ENCODE measurements around the gene SMIM41.

The SMIM41 gene

DNA sequence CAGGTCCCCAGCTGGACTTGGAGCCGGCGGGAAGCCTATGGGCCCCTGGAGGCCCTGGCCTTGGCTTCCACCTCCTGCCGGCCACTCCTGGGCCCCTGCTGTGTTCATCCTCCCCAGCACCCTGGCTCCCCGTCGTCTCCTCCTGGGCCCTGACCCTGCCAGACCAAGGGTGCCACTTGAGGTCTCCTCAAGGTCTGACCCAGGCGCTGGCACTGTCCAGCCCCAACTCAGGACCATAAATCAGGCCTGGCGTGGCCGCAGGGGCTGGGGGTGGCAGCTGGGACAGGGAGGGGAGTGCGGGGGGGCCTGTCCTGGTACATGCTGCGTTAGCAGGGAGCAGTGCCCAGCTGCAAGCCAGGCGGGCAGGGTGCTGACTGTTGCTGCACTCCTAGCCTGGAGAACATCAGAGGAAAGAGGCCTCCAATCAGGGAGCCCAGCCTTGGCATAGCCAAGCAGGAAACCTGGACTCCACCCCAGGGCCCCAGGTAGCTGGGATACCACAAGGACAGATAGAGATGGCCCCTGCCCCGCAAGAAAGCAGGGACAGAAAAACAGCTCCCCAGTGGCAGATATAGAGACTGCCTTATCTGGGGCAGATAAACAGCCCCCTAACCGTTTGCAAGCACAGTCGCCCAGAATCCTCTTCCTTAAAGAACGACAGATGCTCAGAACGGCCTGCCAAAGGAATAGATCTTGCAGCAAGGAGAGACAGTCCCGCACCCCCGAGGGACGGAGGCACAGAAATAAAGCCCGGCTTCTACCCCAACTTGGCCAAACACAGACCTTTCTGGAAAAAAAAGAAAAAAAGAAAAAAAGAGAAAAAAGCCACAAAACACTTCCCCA is 16.2 kb upstream of the SMIM41 start:
- no peak for DNase-seq (ENCODE audit: low read depth in 3 of 3, low spot score in 1 of 3)

- DNase-seq (ENCODE audit: low read depth in 3 of 3, low spot score in 1 of 3), result no peak
Measured at GRCh38 chr12:52063981-52064649, 15.4 kb upstream of the SMIM41 start.

DNA sequence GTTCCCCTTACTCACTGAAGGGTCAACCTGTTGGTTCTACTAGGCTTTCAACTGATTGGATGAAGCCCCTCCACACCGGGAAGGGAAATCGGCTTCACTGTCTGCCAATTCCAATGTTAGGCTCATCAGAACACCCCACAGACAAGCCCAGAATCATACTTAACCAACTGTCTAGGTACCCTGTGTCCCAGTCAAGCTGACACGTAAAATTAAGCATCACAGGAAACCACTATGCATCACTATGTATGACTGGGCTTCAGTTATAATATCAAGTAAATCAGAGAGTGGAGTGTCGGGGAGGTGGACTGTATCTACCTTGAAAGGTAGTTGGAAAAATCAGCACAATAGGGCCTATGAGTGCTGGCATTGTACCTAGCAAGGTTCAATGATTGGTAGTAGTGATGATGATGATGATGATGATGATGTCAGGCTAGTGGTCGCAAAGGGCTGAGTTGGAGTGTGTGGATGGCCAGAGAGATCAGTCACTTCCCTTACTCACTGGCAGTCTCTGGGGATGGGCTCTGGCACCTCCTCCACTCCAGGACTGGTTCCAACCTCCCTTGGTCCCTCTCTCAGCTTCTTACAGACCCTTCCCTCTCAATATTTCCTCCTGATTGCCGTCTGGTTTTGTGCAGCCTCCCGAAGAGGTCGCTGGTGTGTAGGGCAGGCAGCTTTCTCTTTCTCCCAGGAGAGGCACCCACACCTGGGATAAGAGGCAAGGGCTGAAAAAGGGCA is 13.0 kb upstream of the SMIM41 start:
- no peak for DNase-seq (ENCODE audit: low read depth in 3 of 3, low spot score in 1 of 3)

- DNase-seq (ENCODE audit: low read depth in 3 of 3, low spot score in 1 of 3), result no peak
Measured at GRCh38 chr12:52067081-52067374, 12.5 kb upstream of the SMIM41 start.

DNA sequence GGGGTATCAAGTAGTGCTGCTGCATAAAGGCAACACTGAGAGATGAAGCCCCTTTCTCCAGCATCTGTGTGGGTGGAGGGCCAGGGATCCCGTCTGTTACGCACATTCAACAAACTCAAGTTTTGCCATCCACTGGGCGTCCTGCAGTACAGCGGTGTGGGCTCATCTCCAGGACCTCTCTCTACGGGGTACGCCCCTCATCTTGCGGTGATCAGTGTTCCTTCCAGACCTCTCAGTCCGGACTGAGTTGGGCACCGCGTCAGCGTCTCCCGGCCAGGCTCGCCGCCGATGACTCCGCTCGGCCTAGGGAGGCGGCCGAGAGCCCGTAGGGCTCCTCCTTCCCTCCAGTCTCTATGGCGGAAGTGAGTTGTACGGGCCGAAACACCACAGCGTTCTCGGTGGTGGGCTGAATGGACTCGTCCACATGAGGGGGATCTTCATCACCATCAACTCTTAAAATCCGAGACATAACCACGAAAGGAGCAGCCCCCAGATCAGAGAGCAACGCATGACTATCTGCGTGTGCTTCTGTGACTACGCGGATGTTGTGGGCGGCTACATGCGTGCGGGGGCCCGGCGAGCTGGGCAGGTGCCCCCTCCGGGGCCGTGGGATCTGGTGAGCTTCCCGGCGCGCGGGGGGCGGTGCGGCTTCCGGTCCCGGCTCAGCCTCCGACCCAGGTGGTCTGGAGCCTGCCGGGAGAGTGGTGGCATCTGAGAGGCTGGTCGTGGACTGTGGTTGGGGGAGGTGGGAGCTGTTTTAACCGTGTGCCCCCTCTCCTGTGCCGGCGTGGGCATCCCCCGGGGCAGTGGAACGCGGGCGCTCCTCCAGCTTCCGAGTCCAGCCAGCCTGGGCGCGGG is 9.9 kb upstream of the SMIM41 start, which contains the start of gene ATG101:
ATG101 (plus strand) TSS at position 652 of the 858 bp plus-strand sequence. CDS start 3,673 bp downstream, outside the sequence.
- peak in 2 of 3 donors; percentile 72 to 73 for DNase-seq (ENCODE audit: low read depth in 3 of 3, low spot score in 1 of 3)

DNA sequence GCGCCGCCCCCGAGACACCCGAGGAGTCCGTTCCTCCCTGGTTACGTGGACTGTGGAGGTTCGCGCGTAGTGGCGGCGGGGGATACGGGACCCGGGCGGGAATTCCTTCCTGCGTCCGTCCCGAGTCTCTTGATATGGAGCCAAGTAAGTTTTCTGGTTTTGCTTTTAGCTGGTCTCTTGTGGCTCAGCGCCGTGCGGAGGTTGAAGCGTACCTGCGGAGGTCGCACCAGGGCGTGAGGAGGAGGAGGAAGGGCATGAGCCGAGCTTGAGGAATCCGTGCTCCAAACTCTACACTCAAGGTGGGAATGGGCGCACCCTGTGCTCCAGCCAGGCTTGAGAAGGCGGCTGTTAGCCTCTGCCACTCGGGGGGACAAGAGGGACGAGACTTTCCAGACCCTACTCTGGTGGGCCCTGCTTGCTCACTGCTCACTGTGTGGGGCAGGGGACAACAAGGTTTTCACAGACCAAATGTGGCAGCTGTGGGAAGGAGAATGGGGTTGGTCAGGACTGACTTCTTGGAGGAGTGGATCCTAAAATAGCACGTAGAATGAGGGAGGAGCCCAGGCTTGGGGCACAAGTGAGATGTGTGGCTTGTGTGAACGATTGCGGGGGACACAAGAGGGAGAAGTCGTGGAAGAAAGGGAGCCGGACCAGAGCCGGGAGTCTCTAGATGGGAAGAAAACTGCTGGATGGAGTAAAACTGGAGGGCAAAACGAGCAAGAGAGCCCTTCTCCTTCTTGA is 9.1 kb upstream of the SMIM41 start:
- DNase-seq (ENCODE audit: low read depth in 3 of 3, low spot score in 1 of 3), result no peak

GRCh38 chr12:52073531-52074381 is 5.7 kb upstream of the SMIM41 start:
- DNase-seq (ENCODE audit: low read depth in 3 of 3, low spot score in 1 of 3), result no peak

- no peak for DNase-seq (ENCODE audit: low read depth in 3 of 3, low spot score in 1 of 3)
Measured at GRCh38 chr12:52074971-52075724, 4.4 kb upstream of the SMIM41 start.

DNA sequence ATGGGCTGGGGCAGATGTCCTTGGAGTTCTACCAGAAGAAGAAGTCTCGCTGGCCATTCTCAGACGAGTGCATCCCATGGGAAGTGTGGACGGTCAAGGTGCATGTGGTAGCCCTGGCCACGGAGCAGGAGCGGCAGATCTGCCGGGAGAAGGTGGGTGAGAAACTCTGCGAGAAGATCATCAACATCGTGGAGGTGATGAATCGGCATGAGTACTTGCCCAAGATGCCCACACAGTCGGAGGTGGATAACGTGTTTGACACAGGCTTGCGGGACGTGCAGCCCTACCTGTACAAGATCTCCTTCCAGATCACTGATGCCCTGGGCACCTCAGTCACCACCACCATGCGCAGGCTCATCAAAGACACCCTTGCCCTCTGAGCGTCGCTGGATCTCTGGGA is 2.7 kb upstream of the SMIM41 start:
- no peak for DNase-seq (ENCODE audit: low read depth in 3 of 3, low spot score in 1 of 3)

GRCh38 chr12:52078276-52078675 is 1.2 kb upstream of the SMIM41 start:
- DNase-seq (ENCODE audit: low read depth in 3 of 3, low spot score in 1 of 3), result no peak

DNA sequence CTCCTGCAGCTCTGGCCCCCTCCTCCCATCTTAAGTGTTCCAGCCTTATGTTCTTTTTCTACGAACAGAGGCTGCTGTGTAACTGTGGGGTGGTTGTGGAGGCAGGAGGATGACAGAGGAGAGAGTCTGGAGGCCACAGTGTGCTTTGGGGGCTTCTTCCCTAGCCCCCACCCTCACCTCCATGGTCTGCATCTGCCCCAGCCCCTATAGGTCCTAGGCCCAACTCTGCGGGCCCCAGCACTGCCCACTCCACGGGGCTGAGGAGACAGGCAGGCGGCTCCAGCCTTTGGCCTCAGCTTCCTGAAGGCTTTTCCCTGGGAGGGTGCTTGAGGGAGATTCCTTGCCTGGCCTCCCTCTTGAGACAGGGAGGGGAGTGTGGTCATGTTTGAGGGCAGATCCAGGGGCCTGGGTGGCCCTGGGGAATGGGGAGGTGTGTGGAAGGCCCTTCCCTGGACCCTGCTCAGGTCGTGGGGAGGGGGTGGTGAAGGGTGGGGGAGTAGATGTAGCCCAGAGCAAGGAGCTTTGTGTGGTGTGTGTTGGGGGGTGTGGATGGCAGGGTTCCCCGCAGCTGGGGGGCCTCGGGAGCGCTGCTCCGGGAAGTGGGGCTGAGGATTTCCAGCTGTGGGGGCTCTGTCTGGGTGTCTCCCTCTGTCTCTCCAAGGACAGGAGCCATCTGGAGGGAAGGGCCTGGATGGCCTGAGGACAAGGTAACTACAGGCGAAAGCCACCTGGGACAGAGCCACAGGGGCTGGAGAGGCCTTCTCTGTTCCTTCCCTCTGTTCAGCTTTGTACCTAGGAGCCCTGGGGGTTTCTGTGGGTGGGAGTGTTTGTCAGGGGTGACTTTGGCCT is 1.1 kb downstream of the SMIM41 start:
- no peak for DNase-seq (ENCODE audit: low read depth in 3 of 3, low spot score in 1 of 3)

- no peak for DNase-seq (ENCODE audit: low read depth in 3 of 3, low spot score in 1 of 3)
Measured at GRCh38 chr12:52081263-52081733, 1.8 kb downstream of the SMIM41 start.

- no peak for DNase-seq (ENCODE audit: low read depth in 3 of 3, low spot score in 1 of 3)
Measured at GRCh38 chr12:52082026-52082668, 2.6 kb downstream of the SMIM41 start.

DNA sequence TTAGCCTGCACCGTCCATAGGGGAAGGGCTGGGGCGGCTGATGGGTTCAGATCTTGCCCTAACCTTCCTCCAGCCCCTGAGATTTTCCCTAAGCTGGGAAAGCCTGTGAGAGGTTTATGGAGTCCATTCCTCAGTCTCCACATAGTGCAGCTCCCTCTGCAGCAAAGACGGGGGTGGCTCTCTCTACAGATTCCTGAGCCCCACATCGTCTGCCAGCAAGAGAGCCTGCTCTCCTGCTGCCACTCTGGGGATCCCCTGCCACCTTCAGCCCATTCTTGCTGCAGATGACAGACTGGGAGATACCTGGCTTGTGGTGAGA is 3.1 kb downstream of the SMIM41 start:
- no peak for DNase-seq (ENCODE audit: low read depth in 3 of 3, low spot score in 1 of 3)

DNA sequence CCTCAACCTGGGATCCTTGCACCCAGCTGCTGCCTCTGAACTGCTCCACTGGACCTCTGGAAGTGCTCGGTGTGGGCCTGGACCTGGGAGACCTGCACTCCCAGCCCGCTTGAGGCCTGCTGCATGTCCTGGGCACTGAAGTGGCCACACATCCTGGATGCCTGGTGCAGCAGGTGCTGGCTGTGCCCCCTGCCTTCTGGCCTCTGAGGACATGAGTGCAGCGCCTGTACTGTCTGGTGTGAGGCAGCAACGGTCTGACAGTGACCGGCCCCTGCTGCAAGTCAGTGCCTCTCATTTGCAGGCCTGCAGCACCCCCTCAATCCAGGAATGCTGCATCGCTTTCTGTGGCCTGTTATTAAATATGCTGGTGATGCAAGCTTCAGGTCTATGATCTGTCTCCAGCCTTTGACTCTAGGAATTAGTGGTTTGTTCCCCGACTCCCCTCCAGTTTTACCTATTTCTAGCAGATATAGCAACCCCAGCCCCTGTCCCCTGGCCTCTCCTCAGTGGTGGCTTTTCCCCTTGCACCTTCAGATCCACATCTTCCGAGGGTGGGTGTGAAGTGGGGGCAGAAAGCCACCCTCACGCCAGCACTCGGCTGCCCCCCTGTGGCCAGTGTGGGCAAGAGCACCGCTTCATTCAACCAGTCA is 3.6 kb downstream of the SMIM41 start:
- DNase-seq (ENCODE audit: low read depth in 3 of 3, low spot score in 1 of 3), result peak in 1 of 3 donors; percentile 59

- DNase-seq (ENCODE audit: low read depth in 3 of 3, low spot score in 1 of 3), result no peak
Measured at GRCh38 chr12:52083638-52083996, 4.1 kb downstream of the SMIM41 start.
